HG02588 (cell line): ENCODE data around the gene SEBOX.

Experiments
- ATAC-seq: cut with Tn5 transposase; IDR thresholded peaks from one replicate; pipeline ENCODE4 v1.9.1; 2021; ENCODE audit warnings: mild to moderate bottlenecking, moderate library complexity; ENCODE audit not compliant: unreplicated experiment

Gene SEBOX, protein sequence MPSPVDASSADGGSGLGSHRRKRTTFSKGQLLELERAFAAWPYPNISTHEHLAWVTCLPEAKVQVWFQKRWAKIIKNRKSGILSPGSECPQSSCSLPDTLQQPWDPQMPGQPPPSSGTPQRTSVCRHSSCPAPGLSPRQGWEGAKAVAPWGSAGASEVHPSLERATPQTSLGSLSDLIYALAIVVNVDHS

DNA sequence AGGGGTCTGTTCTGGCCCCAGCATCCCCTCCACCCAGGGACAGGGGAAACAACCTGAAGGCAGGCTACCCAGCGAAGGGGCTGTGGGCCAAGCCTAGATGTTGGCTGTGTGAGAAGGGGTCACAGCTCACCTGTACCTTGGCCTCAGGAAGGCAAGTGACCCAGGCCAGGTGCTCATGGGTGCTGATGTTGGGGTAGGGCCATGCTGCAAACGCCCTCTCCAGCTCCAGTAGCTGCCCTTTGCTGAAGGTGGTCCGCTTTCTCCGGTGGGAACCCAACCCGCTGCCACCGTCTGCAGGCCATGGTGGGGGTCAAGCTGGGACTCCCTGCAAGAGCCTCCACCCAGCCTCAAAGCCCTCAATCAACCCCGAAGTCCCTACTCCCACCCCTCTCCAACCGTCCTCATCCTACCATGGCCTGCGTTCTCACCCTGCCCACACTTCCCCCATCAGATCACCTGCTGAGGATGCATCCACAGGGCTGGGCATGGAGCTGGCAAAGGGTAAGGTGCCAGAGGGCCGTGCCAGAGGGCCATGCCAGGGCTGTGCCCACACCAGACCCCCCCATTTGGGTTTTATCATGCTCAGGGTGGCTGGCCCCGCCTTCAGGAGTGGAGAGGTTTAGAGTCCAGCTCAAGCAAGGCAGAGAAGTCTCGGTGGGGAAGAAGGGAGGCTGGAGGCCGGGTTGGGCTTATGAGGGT, at the start of gene SEBOX:
Gene SEBOX, minus strand, starts transcription at position 535 of the 699 bp plus-strand sequence. Its CDS starts 48 bp downstream, at position 487.
- no peak for ATAC-seq

GRCh38 chr17:28413804-28414203, 48.8 kb upstream of the SEBOX start:
- no peak for ATAC-seq

DNA sequence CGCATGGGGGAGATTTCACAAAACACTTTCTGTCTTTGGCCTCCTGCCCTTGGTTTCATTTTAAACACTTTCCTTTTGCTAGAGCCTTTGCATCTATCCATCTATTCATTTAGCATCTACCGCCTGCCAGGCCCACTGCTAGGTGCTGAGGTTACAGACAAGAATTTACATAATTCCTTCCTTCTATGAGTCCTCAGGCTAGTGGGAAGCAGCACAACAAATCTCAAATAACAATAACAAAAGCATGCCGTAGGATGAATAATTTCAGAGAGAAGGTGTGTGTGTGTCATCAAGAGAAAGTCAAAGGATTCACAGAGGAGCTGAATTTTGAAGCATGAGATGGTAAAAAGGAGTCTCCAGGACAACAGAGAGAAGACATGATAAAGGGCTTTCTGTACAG, 47.1 kb upstream of the SEBOX start:
- ATAC-seq, result no peak

DNA sequence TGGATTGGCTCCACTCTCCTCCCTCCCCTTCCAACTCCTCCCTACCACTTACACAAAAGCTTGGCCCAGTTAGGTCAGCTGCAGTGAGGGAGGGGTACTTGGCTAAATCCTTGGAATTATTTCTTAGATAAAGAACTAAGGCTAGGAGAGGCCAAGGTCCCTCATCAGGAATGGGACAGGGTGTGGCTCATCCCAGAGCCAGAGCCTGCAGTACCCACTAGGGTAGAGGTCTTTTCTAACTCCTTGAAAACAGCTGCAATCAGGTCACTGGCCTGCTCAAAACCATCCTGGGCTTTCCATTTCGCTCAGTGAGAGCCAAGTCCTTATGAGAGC, 42.9 kb upstream of the SEBOX start:
- no peak for ATAC-seq

DNA sequence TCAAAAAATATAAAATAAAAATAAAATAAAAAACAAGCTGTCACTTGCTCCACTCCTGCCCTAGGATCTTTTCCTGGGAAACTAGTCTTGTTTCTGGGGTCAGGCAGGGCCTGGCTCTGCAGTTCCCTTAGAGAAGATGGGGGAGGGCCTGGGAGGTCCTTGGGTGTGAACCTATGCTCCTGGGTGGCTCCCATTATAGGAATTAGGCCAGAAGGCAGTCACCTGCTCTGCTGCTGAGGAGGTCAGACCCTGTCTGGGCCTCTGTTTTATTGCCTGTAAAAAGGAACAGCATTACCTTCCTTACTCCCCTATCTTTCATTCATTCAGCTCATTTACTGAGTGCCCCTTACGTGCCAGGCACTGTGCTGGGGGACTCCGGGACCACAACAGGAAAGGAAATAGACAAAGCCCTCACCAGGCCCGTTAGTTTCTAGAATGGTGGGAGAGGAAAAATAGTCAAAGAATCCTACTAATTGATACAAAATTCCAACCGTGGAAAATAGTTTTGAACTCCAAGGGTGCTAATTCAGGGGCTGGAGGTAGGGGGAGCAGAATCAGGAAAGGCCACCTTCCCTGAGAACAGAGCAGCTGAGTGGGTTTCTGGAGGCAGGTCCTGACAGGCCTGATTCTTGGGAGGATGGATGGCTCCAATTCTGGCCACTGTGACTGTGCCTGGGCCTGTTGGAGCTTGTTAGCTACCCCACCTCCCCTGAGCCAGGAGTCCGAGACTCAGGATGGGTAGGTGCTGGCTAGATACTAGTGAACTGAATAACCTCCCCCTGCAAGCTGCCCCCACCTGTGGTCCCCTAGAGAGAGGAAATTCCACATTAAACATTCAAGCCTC, 42.4 kb upstream of the SEBOX start:
- ATAC-seq, result no peak

DNA sequence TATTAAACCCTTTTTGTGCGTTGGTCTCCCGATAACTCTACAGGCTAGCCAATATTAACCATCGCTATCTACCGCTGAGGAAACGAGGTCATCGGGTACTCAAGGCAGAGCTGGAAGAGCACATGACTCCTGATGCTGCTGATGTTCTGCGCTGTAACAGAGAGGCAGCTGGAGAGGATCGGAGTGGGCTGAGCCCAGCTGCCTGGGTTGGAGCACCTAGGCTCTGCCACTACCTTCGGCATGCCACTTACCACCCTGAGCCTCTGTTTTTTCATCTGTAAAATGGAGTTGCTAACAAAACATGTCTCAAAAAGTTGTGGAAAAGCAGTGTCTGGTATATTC, 41.4 kb upstream of the SEBOX start:
- no peak for ATAC-seq

DNA sequence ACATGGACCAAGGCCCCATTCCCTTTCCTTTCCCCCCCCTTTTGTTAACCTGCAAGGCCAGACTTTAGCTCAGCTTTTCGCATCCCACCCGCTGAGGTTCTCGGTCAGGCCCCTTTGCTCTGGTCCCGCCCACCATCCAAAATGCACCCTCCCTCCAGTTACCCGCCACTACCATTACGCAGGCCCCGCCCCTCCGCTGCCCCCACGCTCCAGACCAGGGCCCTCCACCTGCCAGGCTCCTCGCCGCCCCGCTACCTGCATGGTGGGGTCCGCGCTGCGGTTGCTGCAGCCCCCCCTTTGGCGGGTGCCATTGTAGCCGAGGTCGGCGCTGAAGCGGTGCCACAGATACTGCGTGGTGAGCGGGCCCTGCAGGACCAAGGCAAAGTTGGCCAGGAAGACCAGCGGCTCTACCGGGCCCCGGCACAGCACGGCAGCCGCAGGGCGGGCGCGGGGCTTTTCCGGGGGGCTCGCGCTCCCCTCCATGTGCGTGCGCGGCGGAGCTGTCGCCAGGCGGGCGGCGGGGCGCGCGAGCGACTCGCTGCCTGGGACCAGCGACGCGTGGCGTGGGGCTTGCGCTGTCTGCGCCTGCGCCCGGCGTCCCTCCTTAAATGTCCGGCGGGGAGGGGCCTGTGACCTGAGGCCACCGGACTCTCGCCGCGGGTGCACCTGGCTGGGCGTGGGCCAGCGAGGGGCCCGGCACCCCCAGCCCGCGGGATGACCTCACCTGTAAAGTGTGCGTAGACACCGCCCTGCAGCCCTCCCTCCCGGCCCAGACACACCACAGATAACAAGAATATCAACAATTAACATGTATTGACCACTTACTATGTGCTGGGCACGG, 40.9 kb upstream of the SEBOX start, which contains the start of gene SLC46A1:
Gene SLC46A1, minus strand, starts transcription at position 581 of the 841 bp plus-strand sequence. Its CDS starts 98 bp downstream, at position 483.
- ATAC-seq, result peak; percentile 70

GRCh38 chr17:28404812-28405570, 40.0 kb upstream of the SEBOX start:
- ATAC-seq, result no peak

- ATAC-seq, result no peak
Measured at GRCh38 chr17:28404461-28404811, 39.4 kb upstream of the SEBOX start.

GRCh38 chr17:28404007-28404406, 39.0 kb upstream of the SEBOX start:
- ATAC-seq, result no peak

- ATAC-seq, result no peak
Measured at GRCh38 chr17:28402844-28403243, 37.8 kb upstream of the SEBOX start.

GRCh38 chr17:28402224-28402630, 37.2 kb upstream of the SEBOX start:
- no peak for ATAC-seq

DNA sequence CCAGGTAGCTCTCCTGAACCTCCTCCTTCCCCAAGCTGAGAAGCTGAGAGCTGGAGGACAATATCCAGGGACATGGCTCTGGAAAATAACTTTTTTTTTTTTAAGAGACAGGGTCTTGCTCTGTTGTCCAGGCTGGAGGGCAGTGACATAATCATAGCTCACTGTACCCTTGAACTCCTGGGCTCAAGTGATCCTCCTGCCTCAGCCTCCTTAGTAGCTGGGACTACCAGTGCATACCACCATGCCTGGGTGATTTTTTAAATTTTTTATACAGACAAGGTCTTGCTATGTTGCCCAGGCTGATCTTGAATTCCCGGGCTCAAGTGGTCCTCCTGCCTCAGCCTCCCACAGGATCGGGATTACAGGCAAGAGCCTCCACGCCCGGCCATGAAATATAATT, 34.8 kb upstream of the SEBOX start:
- no peak for ATAC-seq

DNA sequence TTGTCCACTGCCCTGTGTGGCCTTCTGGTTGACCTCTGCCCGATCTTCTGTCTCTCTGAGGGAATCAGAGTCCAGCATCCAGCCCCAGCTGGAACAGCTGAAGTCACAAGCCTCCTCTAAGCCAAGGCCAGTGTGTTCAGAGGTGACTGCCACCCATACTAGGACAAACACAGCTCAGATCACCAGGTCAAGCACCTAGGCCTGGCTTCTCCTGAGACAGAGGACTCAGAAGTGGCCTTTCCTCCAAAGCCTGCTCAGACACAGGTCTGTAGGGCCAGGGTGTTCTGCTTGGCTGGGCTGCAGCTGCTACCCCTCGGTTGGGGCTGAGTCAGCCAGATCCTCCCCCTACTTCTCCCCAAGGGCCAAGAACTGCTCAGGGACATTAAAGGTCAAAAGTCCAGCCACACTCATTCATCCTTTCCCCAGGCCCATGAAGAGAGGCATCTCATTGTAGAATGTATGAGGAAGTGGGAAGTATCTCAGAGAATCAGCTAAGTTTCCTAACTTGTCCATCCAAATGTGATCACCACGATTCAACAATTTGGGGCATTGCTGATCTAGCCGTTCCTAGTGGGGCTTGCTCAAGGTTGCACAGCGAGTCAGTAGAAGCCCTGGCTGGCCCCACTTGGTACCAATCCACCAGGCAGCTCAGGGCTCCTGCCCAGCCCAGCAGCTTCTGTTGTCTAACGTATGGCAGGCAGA, 33.4 kb upstream of the SEBOX start:
- no peak for ATAC-seq

DNA sequence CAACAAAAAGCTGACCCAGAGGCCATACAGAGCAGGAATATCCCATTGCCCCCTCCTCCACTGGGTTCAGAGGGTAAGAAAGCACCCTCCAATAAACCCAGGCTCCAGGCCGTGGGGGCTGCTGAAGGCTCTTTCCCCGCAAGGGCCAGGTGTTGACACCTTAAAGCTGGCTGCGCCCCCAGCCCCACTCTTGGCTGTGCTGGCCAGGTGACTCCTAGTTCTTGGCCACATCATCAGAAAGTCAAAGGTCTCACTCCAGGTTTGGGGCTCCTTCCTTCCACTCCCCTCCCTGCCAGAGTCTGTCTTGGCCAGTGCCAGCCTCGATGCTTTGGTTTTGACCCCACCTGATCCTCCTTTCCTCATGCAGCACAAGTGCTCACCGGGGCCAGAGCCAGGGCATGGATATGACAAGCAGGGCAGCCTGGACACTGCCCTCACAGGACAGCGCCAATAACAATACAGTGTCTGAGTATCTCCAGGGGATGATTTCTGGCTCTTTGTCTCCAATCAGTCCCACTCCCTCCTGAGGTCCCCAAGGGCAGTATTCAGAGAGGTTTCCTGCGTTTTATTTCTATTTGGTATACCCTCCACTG, 32.8 kb upstream of the SEBOX start:
- no peak for ATAC-seq

- ATAC-seq, result no peak
Measured at GRCh38 chr17:28397275-28397674, 32.3 kb upstream of the SEBOX start.

DNA sequence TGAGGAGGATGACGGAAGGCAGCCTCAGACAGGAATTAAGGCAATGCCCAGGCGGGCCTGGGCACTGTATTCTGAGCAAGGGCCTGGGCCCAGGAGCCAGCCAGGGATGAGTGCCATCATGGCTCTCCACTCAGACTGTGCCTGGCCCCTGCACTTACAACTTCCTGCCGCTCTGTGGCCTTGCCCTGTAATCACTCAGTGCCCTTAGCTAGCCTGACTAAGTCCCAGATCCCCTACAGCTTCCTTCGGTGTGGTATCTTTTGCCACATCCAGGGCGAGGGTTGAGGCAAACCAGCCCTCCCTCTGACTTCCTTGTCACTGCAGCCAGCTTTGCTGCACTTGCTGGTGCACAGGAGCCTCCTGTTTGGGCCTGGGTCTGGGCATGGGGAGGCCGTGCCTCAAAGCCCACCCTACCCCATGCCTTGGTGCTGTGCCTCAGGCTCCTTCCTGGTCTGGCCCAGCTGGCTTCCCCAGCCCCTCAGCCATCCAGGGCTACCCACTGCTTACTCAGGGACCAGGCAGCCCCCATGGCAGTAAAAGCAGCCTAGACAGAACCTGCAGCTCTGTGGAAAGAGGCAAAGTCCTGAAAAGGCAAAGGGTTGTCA, 31.7 kb upstream of the SEBOX start:
- no peak for ATAC-seq

DNA sequence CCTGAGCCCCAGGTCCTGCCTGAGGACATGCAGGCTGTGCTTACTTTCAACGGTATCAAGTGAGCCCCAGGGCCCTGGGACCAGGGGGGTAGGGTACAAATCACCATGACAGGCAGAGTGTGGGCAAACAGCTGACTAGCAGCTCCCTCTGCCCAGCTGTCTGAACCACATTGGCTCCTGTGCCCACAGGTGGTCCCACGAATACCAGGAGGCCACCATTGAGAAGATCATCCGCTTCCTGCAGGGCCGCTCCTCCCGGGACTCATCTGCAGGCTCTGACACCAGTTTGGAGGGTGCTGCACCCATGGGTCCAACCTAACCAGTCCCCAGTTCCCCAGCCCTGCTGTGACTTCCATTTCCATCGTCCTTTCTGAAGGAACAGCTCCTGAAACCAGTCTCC, 31.0 kb upstream of the SEBOX start:
- ATAC-seq, result no peak

GRCh38 chr17:28395426-28395825, 30.4 kb upstream of the SEBOX start:
- no peak for ATAC-seq
